ENCODE data around the gene ATP2C1. TPM values are rescaled to one million over a fixed set of nuclear protein-coding genes. Genes with fewer than 3 reads are reported as not detected.

Gene ATP2C1
- total and polyA plus RNA-seq, 12 donors = 27.5 to 78.8 (median 58.4) TPM

- Histone ChIP-seq H3K27me3 (no peaks in the 10 kb centered on the region), H3K36me3 (peaks cover 0 to 95% (median 33%) of the 10 kb centered on the region in 9 donors), H3K27ac (no peak overlapping the region), H3K4me1 (peaks cover 0 to 2% (median 0%) of the 10 kb centered on the region in 9 donors), H3K4me3 (no peak overlapping the region), H3K9me3 (no peaks in the 10 kb centered on the region)
- TF ChIP-seq CTCF (IDR thresholded peaks at IDR 0.05) = no peak
- intact Hi-C loops (cut with DNase I) = no loop called here
- 78 to 81% methylated on average over 1 of the region's 1 CpG for WGBS, 2 donors
- ATAC-seq (no peak), DNase-seq (no peak)
Observed at GRCh38 chr3:131001071-131001470, 107.2 kb downstream of the ATP2C1 start.

DNA sequence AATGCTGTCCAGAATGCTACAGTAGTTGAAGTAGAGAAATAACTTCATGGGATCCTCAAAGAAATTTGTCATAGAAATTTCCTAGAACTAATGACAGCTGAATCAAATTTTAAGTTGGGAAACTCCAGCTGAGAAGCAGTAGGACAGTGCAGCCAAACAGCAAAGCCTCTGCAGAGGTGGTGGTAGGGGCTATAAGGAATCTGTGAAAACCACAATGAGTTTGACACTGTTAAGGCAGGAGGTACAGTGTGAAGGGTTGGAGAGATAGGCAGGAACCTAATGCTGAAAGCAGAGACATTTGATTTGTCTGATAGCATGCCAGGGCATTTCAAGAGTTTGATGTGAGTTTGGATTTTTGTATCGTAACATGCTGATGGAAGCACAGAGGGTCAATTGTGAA is 110.7 kb downstream of the ATP2C1 start:
- WGBS, 2 donors = 89 to 91% methylated on average over 1 of the region's 1 CpG
- TF ChIP-seq CTCF (IDR thresholded peaks at IDR 0.05) = no peak
- DNase-seq = no peak
- H3K9me3 ChIP-seq = no peaks in the 10 kb centered on the region
- H3K4me3 ChIP-seq = no peak overlapping the region
- H3K27ac ChIP-seq = no peak overlapping the region
- no peak for ATAC-seq
- peaks cover 0 to 94% (median 6%) of the 10 kb centered on the region in 9 donors for H3K36me3 ChIP-seq
- intact Hi-C loops (cut with DNase I) = no loop called here
- no peaks in the 10 kb centered on the region for H3K27me3 ChIP-seq
- H3K4me1 ChIP-seq = no peaks in the 10 kb centered on the region

DNA sequence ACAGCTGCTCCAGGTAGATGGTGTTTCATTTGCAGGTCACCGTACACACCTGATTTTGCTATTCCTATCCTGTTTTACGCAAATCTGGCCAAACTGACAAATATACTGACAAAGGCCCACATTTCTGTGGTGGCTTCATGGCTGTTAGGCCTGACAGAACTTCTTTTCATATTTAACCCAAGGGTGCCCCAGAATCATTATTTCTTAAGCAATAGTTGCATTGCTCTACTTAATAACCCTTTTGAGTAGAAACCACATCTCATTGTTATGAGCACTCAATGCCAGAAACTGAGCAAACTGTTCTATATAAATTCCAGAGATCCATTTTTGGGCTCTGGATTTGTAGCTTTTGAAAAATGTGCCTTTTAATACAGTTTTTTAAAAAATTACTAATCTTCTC is 113.4 kb downstream of the ATP2C1 start:
- TF ChIP-seq CTCF (IDR thresholded peaks at IDR 0.05) = no peak
- peaks cover 0 to 94% (median 9%) of the 10 kb centered on the region in 9 donors for H3K36me3 ChIP-seq
- H3K4me1 ChIP-seq = no peaks in the 10 kb centered on the region
- intact Hi-C loops (cut with DNase I) = no loop called here
- no peak overlapping the region for H3K27ac ChIP-seq
- ATAC-seq (no peak), DNase-seq (no peak)
- WGBS, 2 donors = 96 to 97% methylated on average over 2 of the region's 2 CpGs
- H3K27me3 ChIP-seq = no peaks in the 10 kb centered on the region
- H3K4me3 ChIP-seq = no peak overlapping the region
- no peaks in the 10 kb centered on the region for H3K9me3 ChIP-seq

GRCh38 chr3:131007782-131008181 is 113.9 kb downstream of the ATP2C1 start:
- H3K4me3 ChIP-seq = no peak overlapping the region
- no peak for ATAC-seq
- 99 to 100% methylated on average over 2 of the region's 2 CpGs for WGBS, 2 donors
- peaks cover 0 to 94% (median 9%) of the 10 kb centered on the region in 9 donors for H3K36me3 ChIP-seq
- H3K27me3 ChIP-seq = no peaks in the 10 kb centered on the region
- peaks cover 0 to 4% (median 0%) of the 10 kb centered on the region in 9 donors for H3K4me1 ChIP-seq
- intact Hi-C loops (cut with DNase I) = no loop called here
- H3K27ac ChIP-seq = no peak overlapping the region
- no peak for DNase-seq
- no peaks in the 10 kb centered on the region for H3K9me3 ChIP-seq
- TF ChIP-seq CTCF (IDR thresholded peaks at IDR 0.05) = no peak
